Measurements from ENCODE around the gene EPB41. TPM values are rescaled to one million over a fixed set of nuclear protein-coding genes. Genes with fewer than 3 reads are reported as not detected.

The EPB41 gene
- total and polyA plus RNA-seq, 9 of the 15 experiments (the other 6 are each of a cell fraction or from before 2014, with no cell fraction given) = 3.7 to 213 (median 141) TPM

- DNase-seq (ENCODE audit: extremely low read depth in 1 of 4, low spot score in 3 of 4) = no peak
- ATAC-seq = no peak
- CTCF ChIA-PET (ENCODE audit: low intra/inter-chr PET ratio) = no interaction called here
- in situ Hi-C loops (cut with MboI) = no loop called here
- Histone ChIP-seq H3K4me2 (ENCODE audit: insufficient read depth, low read length) (no peak overlapping the region), H3K9me3 (replicated peaks; ENCODE audit: control insufficient read depth, insufficient read depth, low read depth, low read length) (no peaks in the 10 kb centered on the region), H3K4me3 (no peak overlapping the region), H2AFZ (ENCODE audit: low read depth, low read length) (no peak overlapping the region), H3K79me2 (ENCODE audit: control insufficient read depth, insufficient read depth, low read length) (no peaks in the 10 kb centered on the region), H4K20me1 (replicated peaks; ENCODE audit: control insufficient read depth, insufficient read depth, low read length) (no peaks in the 10 kb centered on the region), H3K27ac (ENCODE audit: extremely low read depth, low read depth, low read length) (no peak overlapping the region), H3K27me3 (ENCODE audit: control insufficient read depth in 2 of 2, insufficient read depth in 2 of 2, low read length in 2 of 2) (no peaks in the 10 kb centered on the region), H3K4me1 (replicated peaks in 1 of 2; ENCODE audit: control insufficient read depth in 2 of 2, insufficient read depth in 2 of 2, low read length in 2 of 2) (no peaks in the 10 kb centered on the region; a peak in 1 of 5 replicates), H3K9me1 (ENCODE audit: control insufficient read depth, insufficient read depth, low read length) (no peaks in the 10 kb centered on the region), H3K36me3 (ENCODE audit: control insufficient read depth, insufficient read depth, low read length) (peaks cover 62% of the 10 kb centered on the region), H3K9ac (ENCODE audit: insufficient read depth in 1 of 2, low read depth in 2 of 2, low read length in 2 of 2) (no peak overlapping the region)
- POLR2A ChIA-PET = no interaction called here
- no peak for FAIRE-seq
- intact Hi-C loops (cut with micrococcal nuclease) = no loop called here
- no TSS peak for BruUV-seq (replicated peaks)
- TF ChIP-seq SMARCC2 (IDR thresholded peaks at IDR 0.05; ENCODE audit: low read depth) = no peak
- TF ChIP-seq HMGXB4 (CRISPR knock-in tag; IDR thresholded peaks at IDR 0.05) = no peak
- no peak for TF ChIP-seq ILK (tag; IDR thresholded peaks at IDR 0.05; ENCODE audit: borderline replicate concordance, low read depth)
- TF ChIP-seq, protein P1, sequence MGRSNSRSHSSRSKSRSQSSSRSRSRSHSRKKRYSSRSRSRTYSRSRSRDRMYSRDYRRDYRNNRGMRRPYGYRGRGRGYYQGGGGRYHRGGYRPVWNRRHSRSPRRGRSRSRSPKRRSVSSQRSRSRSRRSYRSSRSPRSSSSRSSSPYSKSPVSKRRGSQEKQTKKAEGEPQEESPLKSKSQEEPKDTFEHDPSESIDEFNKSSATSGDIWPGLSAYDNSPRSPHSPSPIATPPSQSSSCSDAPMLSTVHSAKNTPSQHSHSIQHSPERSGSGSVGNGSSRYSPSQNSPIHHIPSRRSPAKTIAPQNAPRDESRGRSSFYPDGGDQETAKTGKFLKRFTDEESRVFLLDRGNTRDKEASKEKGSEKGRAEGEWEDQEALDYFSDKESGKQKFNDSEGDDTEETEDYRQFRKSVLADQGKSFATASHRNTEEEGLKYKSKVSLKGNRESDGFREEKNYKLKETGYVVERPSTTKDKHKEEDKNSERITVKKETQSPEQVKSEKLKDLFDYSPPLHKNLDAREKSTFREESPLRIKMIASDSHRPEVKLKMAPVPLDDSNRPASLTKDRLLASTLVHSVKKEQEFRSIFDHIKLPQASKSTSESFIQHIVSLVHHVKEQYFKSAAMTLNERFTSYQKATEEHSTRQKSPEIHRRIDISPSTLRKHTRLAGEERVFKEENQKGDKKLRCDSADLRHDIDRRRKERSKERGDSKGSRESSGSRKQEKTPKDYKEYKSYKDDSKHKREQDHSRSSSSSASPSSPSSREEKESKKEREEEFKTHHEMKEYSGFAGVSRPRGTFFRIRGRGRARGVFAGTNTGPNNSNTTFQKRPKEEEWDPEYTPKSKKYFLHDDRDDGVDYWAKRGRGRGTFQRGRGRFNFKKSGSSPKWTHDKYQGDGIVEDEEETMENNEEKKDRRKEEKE (IDR thresholded peaks at IDR 0.05; ENCODE audit: borderline replicate concordance in 1 of 2, control insufficient read depth in 1 of 2, low read depth in 2 of 2, low read length in 1 of 2) = no peak
- TF ChIP-seq CTBP1 (IDR thresholded peaks at IDR 0.05; ENCODE audit: borderline replicate concordance) = no peak
- no peak for TF ChIP-seq ATF2 (CRISPR knock-in tag; IDR thresholded peaks at IDR 0.05)
- no peak for TF ChIP-seq ZNF263 (CRISPR knock-in tag; IDR thresholded peaks at IDR 0.05; ENCODE audit: borderline replicate concordance)
- TF ChIP-seq, protein P2, sequence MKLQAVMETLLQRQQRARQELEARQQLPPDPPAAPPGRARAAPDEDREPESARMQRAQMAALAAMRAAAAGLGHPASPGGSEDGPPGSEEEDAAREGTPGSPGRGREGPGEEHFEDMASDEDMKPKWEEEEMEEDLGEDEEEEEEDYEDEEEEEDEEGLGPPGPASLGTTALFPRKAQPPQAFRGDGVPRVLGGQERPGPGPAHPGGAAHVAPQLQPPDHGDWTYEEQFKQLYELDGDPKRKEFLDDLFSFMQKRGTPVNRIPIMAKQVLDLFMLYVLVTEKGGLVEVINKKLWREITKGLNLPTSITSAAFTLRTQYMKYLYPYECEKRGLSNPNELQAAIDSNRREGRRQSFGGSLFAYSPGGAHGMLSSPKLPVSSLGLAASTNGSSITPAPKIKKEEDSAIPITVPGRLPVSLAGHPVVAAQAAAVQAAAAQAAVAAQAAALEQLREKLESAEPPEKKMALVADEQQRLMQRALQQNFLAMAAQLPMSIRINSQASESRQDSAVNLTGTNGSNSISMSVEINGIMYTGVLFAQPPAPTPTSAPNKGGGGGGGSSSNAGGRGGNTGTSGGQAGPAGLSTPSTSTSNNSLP (IDR thresholded peaks at IDR 0.05; ENCODE audit: borderline replicate concordance, low read depth, low read length) = no peak
- TF ChIP-seq HNRNPK (IDR thresholded peaks at IDR 0.05; ENCODE audit: low read depth, low read length, poor library complexity, severe bottlenecking) = no peak
- no peak for TF ChIP-seq NR1H2 (CRISPR knock-in tag; IDR thresholded peaks at IDR 0.05)
- TF ChIP-seq, protein P3, sequence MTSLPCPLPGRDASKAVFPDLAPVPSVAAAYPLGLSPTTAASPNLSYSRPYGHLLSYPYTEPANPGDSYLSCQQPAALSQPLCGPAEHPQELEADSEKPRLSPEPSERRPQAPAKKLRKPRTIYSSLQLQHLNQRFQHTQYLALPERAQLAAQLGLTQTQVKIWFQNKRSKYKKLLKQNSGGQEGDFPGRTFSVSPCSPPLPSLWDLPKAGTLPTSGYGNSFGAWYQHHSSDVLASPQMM (CRISPR knock-in tag; IDR thresholded peaks at IDR 0.05) = no peak
- WGBS (ENCODE audit: insufficient coverage, low coverage, missing lambda C conversion rate) = 87% methylated on average over 2 of the region's 2 CpGs
These were observed 137.7 kb downstream of the EPB41 start for GRCh38 chr1:29052100-29052499.
